Pancreas (tissue), 10 donors: ENCODE results near the gene DHRS1. TPM values are rescaled to one million over a fixed set of nuclear protein-coding genes. Genes with fewer than 3 reads are reported as not detected.
A peak's percentile ranks its signal among the peaks of the same experiment; 100 is the strongest.

Source experiments
- ATAC-seq, 4 donors: fragments of 200-7000 bp; cut with Tn5 transposase; one replicate each; pipeline versions ENCODE4 v1.8.0 to v1.9.1; 2020; ENCODE audit warnings: mild to moderate bottlenecking in 4 of 4, moderate library complexity in 4 of 4
- DNase-seq, 6 donors: peaks; one replicate each; pipeline ENCODE4 v3.0.0-alpha.2; 2020
- FAIRE-seq: peaks from 2 replicates; lab custom pipeline; 2012; peaks lifted over from hg19 to GRCh38; lab: Jason Lieb, UNC
- H3K27ac ChIP-seq, 4 donors: fragments of 200-600 bp; sonication (generic); 1 replicate in 3 of 4; 2 replicates in 1 of 4; pipeline versions ENCODE4 v1.5.0 to v1.8.0; 2020
- H3K27me3 ChIP-seq, 4 donors: fragments of 200-600 bp; one replicate each; pipeline ENCODE4 v1.8.0; 2021
- H3K36me3 ChIP-seq, 3 donors: fragments of 200-600 bp; sonication (generic) in 1 of 3; one replicate each; pipeline versions ENCODE4 v1.5.0 to v1.8.0; 2020 to 2021
- H3K4me1 ChIP-seq, 3 donors: fragments of 200-600 bp; one replicate each; pipeline ENCODE4 v1.8.0; 2021
- H3K4me3 ChIP-seq, 4 donors: fragments of 200-600 bp; sonication (generic) in 2 of 4; one replicate each; pipeline versions ENCODE4 v1.5.0 to v1.8.0; 2020 to 2021
- H3K9me3 ChIP-seq, 4 donors: fragments of 200-600 bp; one replicate each; pipeline ENCODE4 v1.8.0; 2021
- CTCF ChIP-seq, 4 donors: fragments of 200-600 bp; sonication (generic) in 3 of 4; IDR thresholded peaks; one replicate each; pipeline versions ENCODE4 v1.5.0 to v1.8.0; 2021; ENCODE audit warnings: antibody characterized with exemption in 4 of 4
- WGBS, 2 donors: extraction: QIAGEN DNeasy Blood & Tissue Kit; methylation state at CpG; one replicate each; pipeline ENCODE4 v1.1.7; 2013; 5-methylcytosine and 5-hydroxymethylcytosine counted together
- intact Hi-C, 3 donors: fragments of 100-400 bp; cut with DNase I; formaldehyde crosslinking; loops; one replicate each; pipeline versions ENCODE4 v1.11.1 to v1.14.2; 2022
- polyA plus RNA-seq, 2 donors: library from polyadenylated mRNA; stranded (reverse); fragments of 200-250 nt; gene quantifications; one replicate each; pipeline ENCODE4 v1.2.3, GENCODE V29; 2013
- total RNA-seq, 6 donors: library from RNA; stranded (reverse); fragmentation: NEBNext Ultra II Directional in 4 of 6; extraction: Animal tissue kit (Norgen Biotek cat#: 25700) in 4 of 6; gene quantifications; one replicate each; pipeline versions ENCODE4 v1.2.1 to v1.2.4, GENCODE V29; 2021 to 2023
- donor health status: healthy with polysubstance abuse.
- donor health status: DM: no; HTN: no; CAD: no; lungs with moderate emphysema.
- donor health status: DM: no; HTN: no; CAD: no.
- donor health status: control.
- donor health status: control.
- donor health status: Bipolar disorder and iron deficiency.
- donor health status: DM: yes; HTN: yes; CAD: no.
- donor health status: DM: no; HTN: no; CAD: no.
- donor health status: DM: no; HTN: no; CAD: no.
- donor health status: DM: yes; HTN: yes; CAD: no.

The DHRS1 gene
- total and polyA plus RNA-seq, 8 donors, result 6.1 to 21.1 (median 13.6) TPM

GRCh38 chr14:24337824-24338175, 38.2 kb upstream of the DHRS1 start:
- 93 to 97% methylated on average over 8 of the region's 8 CpGs for WGBS, 2 donors
- Histone ChIP-seq H3K36me3 (peaks cover 0 to 5% (median 0%) of the 10 kb centered on the region in 3 donors), H3K27ac (no peak overlapping the region), H3K4me1 (peaks cover 0 to 16% (median 10%) of the 10 kb centered on the region in 3 donors), H3K27me3 (peaks cover 0 to 6% (median 0%) of the 10 kb centered on the region in 4 donors), H3K9me3 (no peaks in the 10 kb centered on the region), H3K4me3 (no peak overlapping the region)
- DNase-seq (no peak), FAIRE-seq (no peak), ATAC-seq (no peak)
- no peak for TF ChIP-seq CTCF (IDR thresholded peaks at IDR 0.05)
- intact Hi-C loops, result loop anchor here in 1 of 3 donors (10.0 kb wide), 1 partner anchor 97 kb away; no protein-coding TSS in a partner anchor

GRCh38 chr14:24337144-24337823, 37.7 kb upstream of the DHRS1 start:
- H3K9me3 ChIP-seq, result no peaks in the 10 kb centered on the region
- H3K4me3 ChIP-seq, result no peak overlapping the region
- H3K4me1 ChIP-seq, result peaks cover 3 to 19% (median 15%) of the 10 kb centered on the region in 3 donors
- no peak for ATAC-seq
- H3K27ac ChIP-seq, result no peak overlapping the region
- no peak for DNase-seq
- H3K36me3 ChIP-seq, result peaks cover 0 to 5% (median 0%) of the 10 kb centered on the region in 3 donors
- FAIRE-seq, result no peak
- H3K27me3 ChIP-seq, result peaks cover 0 to 6% (median 0%) of the 10 kb centered on the region in 4 donors
- intact Hi-C loops, result loop anchor here in 1 of 3 donors (10.0 kb wide), 1 partner anchor 98 kb away; no protein-coding TSS in a partner anchor
- WGBS, 2 donors, result 82 to 83% methylated on average over 7 of the region's 7 CpGs
- no peak for TF ChIP-seq CTCF (IDR thresholded peaks at IDR 0.05)

- peaks cover 0 to 6% (median 0%) of the 10 kb centered on the region in 4 donors for H3K27me3 ChIP-seq
- WGBS, 2 donors, result 78 to 84% methylated on average over 12 of the region's 12 CpGs
- no peak overlapping the region for H3K27ac ChIP-seq
- H3K4me3 ChIP-seq, result no peak overlapping the region
- TF ChIP-seq CTCF (IDR thresholded peaks at IDR 0.05), result no peak
- no peak for ATAC-seq
- no peaks in the 10 kb centered on the region for H3K9me3 ChIP-seq
- peaks cover 5 to 24% (median 15%) of the 10 kb centered on the region in 3 donors for H3K4me1 ChIP-seq
- DNase-seq, result no peak
- no peak for FAIRE-seq
- peaks cover 0 to 5% (median 0%) of the 10 kb centered on the region in 3 donors for H3K36me3 ChIP-seq
- intact Hi-C loops, result loop anchor here in 1 of 3 donors (10.0 kb wide), 1 partner anchor 99 kb away; no protein-coding TSS in a partner anchor
These were observed 36.0 kb upstream of the DHRS1 start for GRCh38 chr14:24335461-24336171.

GRCh38 chr14:24334431-24335291, 35.1 kb upstream of the DHRS1 start, which contains the start of gene ADCY4:
Gene ADCY4, minus strand, starts transcription at chr14:24335071. Its CDS starts 419 bp downstream, at chr14:24334652.
- peak in 2 of 6 donors; percentile 64 to 76 for DNase-seq
- TF ChIP-seq CTCF (IDR thresholded peaks at IDR 0.05), result no peak
- Histone ChIP-seq H3K27ac (peak within 1 kb of the TSS in 2 of 4 donors; percentile 33 to 37), H3K27me3 (peaks cover 0 to 6% (median 0%) of the 10 kb centered on the region in 4 donors), H3K9me3 (no peaks in the 10 kb centered on the region), H3K4me1 (peaks cover 5 to 24% (median 15%) of the 10 kb centered on the region in 3 donors), H3K36me3 (peaks cover 0 to 5% (median 0%) of the 10 kb centered on the region in 3 donors), H3K4me3 (peak within 1 kb of the TSS in 2 of 4 donors; percentile 8 to 38)
- intact Hi-C loops, result loop anchor here (5.0 to 10.0 kb wide), 2 partner anchors 98 to 100 kb away; no protein-coding TSS in a partner anchor
- peak; percentile 20 to 31 (median 22) for ATAC-seq
- no peak for FAIRE-seq
- 13% methylated on average over 56 to 65 of the region's 65 CpGs for WGBS, 2 donors
